Umbilical cord (tissue), 2 donors: Measurements from ENCODE around the gene LOXL4. TPM values are rescaled to one million over a fixed set of nuclear protein-coding genes. Genes with fewer than 3 reads are reported as not detected.

ENCODE experiments used
- DNase-seq: peaks from one replicate; pipeline ENCODE4 v3.0.0-alpha.2; 2015; ENCODE audit warnings: low spot score
- total RNA-seq: library from RNA; depleted of rRNA; stranded (reverse); fragments of >200 nt; gene quantifications from one replicate; pipeline ENCODE4 v1.2.3, GENCODE V29; 2014; ENCODE audit warnings: low replicate concordance; ENCODE audit not compliant: insufficient read depth

Gene LOXL4
- total RNA-seq, 1 donor from 2014 or later: 20.2 TPM

DNA sequence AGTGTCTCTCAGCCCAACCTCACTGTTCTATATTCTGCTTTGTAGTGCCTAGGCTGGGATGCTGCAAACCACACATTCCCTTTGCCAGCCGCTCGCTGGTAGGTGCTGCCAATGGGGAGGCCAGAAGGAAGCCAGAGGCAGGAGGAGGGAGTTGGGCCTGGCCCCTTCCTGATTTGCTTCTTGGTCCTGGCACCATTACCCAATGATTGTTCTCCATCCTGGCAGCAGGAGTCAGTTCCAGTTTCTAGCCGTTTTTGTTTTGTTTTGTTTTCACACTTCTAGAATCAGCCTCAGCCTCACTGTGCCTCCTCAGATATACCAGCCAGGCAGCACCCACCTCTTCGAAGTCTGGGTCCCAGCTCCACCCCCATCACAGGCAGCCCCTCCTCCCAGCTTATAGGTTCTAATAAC lies 27.4 kb upstream of the LOXL4 start:
- DNase-seq: no peak

DNA sequence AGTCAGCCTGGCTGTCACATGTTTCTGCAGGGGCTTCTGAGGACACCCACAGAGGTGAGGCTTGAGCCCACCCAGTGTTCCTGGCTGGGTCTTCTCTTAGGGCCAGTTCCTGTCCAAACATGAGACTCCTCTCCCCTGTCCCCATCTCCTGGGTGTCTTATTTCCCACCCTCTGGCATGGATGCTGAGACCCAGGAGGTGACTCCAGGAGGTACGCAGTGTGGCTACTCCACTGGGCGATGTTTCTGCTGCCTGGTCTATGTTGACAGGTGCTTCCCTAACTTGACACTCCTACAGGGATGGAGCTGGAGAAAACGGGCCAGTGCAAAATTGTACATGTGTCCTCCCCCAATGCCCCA lies 26.3 kb upstream of the LOXL4 start:
- no peak for DNase-seq

DNA sequence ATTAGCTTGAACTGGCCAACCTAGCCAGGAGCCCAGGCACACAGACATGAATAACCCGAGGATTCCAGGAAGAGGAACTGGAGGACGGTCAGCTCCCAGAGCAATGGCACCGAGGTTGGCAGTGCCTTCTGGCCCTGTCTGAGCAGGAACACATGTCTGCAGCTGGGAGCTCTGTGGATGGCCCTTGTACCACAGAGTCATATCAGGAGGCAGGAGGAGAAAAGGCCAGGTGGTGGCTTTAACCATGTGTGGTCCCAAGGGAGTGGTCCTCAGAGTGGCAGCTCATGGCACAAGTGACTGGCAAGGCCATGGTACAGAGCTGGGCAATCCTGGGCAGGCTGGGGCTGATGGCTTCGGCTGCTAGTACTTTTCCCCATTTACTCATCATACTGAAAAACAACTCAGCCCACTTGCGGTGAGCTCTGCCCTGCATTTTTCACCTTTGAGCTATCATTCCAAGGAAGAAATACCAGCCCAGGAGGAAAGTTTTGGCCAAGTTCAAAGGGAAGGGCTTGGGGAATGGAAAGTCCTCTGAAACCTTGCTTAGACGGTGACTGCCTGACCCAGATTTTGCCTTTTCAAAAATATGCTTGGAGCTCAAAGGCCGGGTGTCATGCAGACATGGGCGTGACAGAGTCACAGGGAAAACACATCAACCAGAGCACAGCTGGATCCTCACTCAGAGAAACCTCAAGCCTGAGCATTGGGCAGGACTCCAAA lies 25.7 kb upstream of the LOXL4 start:
- DNase-seq: no peak

DNA sequence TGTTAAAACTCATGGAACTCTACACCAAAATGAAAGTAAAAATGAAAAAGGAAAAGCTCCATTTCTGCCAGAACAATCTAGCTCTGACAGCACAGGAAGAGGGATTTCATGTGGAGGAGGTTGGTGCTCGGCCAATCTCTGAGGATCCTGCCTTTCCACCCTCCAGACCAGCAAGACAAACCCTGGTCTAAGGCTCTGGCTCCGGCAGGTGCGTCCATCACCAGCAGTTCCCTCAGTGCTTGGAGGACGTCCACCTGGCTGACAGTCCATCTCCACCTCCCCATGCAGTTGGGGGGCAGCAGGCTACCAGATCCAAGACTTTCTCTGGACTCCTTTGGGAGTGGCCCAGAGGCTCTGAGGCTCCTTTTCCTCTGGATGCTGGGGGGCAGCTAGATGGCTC lies 25.0 kb upstream of the LOXL4 start:
- no peak for DNase-seq

DNA sequence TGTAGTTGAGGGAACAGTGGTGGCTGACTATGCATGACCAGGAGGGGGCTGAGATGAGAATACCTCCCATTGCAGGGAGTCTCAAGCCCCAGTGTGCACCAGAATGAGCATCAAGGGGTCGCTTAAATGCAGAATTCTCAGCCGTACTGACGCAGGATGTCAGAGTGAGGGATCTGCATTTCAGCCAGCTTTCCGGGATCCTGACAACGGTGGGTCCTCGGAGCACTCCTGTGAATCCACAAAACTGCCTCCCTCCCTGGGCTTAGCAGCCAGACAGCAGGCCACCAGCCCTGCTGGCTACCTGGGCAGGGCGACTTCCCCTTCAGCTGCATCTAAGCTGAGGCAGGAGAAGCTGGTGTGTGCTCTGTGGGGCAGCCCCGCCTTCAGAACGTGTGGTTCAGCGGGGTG lies 21.8 kb upstream of the LOXL4 start:
- DNase-seq: no peak

DNA sequence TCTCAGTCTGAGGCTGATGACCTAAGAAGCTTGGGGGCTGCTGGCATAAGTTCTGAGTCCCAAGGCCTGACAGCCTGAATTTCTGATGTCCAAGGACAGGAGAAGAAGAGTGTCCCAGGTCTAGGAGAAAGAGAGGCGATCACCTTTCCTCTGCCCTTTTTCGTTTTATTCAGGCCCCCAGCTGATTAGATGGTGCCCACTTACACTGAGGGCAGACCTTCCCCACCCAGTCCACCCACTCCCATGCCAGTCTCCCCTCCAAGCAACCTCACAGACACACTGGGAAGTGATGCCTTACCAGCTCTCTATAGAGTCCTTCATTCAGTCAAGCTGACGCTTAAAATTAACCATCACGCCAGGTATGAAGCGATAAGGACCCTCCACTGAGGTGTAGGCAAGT lies 19.3 kb upstream of the LOXL4 start:
- no peak for DNase-seq

DNA sequence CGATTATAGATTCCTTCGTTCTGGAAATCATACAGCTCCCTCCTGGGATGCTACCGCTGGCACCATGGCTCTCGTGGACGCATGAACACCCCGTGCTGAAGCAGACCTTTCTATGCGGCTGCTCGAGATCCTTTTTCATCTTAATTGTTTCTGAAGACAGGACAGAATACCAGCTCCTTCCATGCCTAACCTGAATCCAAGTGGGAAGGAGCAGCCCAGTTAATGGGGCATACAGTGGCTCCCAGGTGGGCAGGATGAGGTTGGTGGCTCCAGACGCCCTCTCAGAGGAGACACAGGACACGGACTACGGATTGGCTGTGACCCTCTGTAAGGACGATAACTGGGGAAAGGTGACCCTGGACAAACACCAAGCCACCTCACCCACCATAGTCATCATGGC lies 18.4 kb upstream of the LOXL4 start:
- no peak for DNase-seq

DNA sequence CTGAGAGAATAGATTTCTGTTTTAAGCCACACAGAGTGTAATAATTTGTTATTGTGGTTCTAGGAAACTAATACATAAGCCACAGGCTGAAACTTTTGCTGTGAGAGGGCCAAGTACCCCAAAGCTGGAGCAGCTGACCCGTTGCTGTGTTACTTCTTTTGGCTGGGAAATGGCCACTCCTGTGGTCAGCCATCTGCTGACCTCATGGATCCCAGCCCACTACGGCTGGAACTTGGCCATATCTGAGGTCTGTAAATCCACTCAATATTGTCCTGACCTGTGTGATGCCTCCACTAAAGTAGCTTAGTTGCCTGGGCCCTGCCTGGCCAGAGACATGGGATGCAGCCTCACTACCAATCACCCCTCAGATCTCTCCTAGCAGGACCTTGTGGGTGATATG lies 17.4 kb upstream of the LOXL4 start:
- DNase-seq: no peak

DNA sequence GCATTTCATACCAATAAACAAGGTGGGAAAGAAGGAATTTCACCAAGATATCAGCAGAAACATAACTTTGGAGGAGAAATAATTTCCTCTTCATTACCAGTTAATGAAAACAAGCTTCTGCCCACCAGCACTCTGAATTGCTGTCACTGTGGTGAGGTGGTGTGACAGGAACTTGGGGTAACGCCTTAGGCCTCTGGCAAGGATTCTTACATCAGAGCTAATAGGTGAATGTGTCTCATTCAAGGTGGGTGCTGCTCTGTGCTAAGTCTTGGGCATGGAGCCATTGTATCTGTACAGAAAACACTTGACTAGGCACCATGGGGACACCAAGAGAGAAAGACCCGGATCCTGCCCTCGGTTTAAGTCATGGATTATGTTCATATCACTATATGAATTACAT lies 8.3 kb upstream of the LOXL4 start:
- no peak for DNase-seq

DNA sequence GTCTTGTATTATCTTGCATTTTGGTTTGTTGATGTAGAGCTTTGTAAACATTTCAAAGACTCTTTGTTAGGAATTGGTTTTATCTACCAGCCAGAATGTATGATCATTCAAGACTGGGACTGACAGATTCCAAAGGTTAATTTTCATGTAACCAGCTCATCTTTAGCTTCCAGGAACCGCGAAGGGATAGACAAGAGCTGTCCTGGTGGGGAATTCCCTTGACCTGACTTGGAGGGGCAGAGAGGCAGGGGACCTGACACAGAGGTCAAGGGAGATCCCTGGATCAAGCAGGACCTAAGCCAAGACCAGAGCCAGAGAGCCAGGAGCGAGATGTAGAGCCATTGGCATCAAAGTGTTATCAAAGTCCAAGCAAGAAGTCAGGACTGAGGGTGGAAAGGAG lies 6.6 kb upstream of the LOXL4 start:
- no peak for DNase-seq

DNA sequence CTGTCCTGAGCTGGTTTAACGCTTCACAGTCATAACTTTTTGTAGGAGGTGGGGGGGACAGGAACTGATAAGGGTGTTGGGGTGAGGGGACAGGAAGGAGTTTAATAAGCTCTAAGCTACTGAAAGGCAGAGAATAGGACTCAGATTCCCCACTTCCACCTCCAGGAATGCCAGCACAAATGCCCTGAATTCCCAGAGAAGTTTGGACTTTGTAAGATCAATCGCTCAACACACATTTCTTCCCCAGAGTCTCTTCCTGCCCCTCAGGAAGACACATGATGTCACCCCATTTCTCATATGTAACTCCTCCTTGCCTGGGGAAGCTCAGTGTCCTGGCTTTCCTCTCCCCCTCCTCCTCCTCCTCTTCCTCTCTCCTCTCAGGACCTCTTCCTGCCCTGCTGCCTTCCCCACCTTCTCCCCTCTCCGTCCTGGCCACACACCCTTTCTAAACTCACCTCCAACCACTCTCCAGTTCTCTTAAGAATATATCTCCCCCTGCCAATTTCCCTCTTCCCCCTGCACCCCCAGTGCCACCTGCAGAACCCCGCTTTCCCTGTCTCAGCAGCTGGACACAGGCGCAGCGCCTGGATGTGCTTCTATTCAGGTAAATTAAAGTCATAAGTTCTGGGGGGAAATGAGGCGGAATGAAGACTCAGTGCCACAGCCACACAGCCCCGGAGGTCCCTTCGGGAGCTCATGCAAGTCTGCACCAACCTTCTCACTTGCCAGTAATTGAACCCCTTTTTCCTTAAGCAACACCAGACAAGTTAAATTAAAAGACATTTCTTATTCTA lies 5.3 kb upstream of the LOXL4 start:
- no peak for DNase-seq

DNA sequence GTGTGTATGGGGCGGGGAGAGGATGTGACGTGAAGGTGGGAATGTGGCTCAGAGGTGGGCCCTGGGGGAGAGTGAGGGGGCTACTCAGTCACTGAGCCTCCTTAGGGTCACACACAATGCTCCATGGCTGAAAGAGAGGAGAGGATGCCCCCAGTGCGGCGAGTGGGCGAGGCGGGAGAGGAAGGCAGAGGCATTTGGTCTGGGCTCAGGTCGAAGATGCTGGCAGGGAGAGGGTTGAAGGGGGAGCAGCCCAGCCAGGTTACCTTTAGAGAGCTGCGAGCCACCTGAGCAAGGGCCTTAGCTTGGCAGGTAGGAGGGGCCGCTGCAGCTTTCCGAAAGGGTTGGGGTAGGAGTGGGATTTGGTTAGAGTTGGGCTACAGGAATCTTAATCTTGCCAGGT lies 4.7 kb upstream of the LOXL4 start:
- no peak for DNase-seq

DNA sequence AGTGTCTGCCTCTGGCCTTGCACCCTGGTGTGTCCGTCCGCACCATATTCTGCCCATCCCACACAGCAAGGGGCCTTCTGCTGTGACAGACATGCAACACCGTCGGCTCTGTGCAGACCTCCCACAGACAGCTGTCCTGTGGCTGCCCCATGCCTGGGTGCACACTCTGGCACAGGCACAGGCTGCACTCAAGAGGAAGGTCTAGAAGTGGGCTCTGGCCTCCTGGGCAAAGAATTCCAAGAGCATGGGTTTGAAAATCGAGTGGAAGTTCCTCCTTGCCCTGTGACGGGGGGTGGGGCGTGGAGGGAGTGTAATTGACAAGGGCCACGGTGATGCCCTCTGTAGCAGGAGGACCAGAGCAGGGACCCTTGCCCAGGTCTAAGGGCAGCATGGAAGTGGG lies 4.3 kb upstream of the LOXL4 start:
- no peak for DNase-seq

DNA sequence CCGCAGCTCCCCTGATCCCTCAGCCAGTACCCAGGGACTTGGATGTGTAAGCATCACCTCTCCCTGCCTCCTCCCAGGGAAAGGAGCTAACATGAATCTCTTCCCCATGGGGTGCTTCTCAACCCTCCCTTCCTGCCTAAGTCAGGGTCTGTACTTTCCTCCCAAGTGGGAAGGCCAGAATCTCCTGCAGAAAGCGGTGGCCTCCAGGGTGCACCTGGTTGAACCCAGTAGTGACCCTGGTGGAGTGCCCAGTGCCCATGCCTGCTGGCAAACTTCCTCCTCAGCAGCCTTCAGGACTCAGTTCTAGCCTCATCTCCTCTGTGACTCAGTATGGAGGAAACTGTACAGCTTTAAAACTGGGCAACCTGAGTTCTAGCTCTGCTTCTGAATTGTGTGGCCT lies 2.8 kb upstream of the LOXL4 start:
- no peak for DNase-seq

DNA sequence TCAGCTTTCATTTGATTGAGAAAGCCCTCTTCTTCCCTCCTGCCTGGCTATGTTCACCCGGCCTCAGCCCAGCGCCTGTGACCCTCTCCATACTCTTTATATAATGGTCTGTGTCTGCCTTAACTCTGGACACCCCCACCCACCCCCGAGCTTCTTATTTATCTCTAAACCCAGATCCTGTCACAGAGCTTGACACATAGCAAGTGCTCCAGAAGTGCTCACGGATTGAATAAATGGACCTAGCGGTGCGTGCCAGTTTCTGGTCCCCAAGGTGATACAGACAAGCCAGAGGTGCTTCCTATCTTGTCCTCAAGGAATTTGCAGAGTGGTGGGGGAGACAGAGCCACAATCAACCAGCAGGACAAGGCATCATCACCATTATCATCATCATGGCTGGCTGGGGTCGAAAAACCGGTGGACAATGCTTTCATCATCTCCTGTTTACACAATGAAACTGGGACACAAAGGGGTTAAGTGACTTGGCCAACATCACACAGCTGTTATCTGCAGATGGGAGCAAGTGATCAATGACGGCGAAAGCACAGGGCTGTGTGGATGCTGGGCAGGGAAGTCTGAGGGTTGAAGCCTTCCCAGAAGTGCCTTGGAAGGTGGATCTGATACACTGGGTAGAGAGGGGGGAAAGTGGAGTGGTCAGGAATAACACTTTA lies 2.2 kb upstream of the LOXL4 start:
- DNase-seq: no peak

DNA sequence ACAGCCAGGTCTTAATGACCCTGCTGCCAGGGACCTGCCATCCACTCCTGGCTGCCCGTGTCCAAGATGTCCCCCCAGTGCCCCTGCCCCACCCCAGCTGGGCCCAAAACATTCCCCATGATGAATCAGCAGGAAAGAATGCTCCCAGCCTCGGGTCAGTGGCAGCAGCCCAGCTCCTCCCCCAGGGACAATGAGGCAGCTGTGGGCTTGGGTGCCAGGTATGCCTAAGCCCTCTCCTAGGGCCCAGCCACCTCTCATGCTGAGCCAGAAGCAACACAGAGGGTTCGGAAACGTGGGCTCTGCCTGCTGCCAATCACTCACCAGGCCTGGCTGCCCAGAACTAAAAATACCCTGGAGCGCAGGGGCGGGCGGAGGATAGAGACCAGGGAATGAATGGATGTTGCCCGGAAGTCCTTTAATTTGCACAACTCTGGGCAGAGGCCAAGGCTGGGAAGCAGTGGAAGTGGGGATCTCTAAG lies 1.5 kb upstream of the LOXL4 start:
- DNase-seq: peak; percentile 75

DNA sequence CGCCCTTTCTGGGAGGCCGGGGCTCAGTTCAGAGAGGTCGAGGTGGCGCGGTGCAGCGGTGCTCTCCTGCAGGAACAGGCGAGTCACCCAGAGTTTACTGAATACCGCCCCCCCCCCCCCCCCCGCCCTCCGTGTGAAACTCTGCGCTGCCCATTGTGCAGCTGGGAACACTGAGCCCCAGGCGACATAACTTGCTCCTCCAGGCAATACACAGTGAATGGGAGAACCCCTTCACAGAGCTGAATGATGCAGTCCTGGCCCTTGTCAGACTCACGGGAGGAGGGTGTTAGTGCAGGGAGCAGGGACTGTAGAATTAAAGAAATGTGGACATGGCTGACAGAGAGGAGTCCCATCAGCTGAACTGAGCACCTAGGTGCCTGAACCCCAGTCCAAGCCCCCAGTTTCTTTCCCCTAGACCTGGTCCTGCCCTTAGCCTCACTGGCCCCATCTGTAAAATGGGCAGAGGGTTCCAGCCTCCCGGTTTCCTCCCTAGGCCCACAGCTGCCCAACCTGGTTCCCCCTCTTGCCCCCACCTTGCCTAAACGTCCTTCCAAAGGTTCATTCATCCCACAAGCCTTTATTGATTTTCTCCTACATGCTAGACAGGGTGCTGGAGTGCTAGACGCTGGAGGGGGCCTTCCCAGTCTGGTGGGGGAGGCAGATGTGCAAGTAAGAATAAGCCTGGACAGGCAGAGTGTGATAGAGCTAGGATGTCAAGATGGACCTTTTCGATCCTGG lies 869 bp upstream of the LOXL4 start:
- no peak for DNase-seq

DNA sequence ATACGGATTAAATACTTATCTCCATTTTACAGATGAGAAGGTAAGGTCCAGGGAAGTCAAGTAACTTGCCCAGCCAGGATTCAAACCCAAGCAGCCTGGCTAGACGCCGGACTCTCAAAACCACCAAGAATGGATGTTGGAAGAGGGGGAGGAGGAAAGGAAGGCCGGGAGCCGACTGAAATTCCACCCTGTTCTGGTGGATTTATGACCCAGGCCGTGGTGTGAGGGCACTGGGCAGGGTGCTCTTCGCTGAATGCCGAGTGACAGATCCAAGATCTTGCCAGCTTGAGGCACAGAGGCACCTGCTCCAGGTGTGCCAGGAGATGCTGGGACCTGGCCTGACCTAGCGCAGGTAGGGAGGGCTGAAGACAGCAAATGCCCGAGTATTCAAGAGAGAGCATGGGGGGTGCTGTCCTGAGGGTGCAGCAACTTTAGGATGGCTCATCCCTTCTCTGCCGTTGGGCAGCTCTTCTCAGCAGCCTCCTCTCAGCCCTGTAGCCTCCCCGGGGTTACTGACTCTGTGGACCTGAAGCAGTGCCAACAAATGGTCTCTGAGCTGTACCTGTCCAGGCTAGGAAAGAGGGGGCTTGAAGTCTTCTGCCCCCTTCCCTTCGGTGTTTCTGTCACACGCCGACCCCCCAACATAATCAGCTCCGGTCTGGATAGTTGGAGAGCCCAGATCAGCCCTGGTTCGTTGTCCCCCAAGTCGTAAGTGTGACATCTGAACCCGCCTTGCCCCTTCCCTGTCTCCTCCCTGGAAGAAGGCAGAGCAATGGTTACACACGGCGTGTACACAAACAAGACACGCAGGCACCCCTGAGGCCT lies 713 bp downstream of the LOXL4 start:
- DNase-seq: no peak

DNA sequence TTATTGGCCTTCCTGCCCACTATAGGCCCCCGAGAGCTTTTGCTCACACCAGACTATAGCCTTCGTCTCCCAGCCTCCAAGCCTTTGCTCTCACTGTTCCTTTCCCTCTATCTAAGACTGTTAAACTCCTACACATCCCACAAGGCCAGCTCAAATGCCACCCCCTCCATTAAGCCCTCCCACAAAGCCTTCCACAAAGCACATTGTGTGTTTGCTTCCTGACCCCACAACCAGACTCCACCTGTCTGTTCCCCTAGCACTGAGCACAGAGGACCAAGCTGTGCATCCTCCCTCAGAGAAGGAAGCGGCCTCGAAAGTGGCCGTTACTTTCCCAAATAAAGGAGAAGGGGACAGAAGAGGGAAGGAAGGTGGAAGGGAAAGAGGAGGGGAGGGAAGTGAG lies 1.3 kb downstream of the LOXL4 start:
- DNase-seq: no peak

DNA sequence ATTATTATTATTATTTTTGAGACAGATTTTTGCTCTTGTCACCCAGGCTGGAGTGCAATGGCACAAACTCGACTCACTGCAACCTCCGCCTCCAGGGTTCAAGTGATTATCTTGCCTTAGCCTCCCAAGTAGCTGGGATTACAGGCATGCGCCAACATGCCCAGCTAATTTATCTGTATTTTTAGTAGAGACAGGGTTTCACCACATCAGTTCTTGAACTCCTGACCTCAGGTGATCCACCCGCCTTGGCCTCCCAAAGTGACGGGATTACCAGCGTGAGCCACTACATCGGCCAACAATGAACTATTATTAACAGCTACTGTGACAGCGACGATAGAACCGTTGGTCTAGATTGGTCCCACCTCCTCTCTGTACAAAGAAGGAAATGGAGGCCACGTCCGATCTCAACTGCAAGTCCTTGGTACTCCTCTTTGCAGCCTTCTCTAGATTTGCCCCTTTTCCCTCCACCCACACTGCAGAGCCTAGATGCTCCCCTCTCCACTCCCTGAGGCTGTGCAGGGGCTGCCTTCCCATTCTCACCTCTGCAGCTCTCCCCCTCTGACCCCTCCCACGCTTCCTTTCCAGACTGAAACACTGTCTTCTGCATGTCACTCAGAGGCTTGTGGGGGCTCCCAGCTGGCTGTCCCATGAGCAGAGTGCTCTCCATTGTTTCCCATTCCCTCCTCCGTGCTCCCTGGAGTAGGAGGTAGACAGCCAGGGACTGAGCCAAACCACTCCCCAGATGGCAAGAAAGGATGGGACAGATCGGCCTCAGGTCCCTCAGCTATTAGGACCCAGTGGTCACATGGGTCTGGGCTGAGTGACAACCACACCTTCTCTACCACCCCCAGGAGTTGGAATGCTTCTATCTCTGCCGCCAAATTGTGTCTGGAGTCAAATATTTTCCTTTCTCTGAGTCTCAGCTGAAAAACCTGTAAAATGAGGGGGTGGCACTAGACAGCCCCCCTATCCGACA lies 2.3 kb downstream of the LOXL4 start:
- no peak for DNase-seq
